Measurements from ENCODE around the gene SMYD3.

SMYD3 gene

GRCh38 chr1:245831518-245831917, 675.6 kb downstream of the SMYD3 start:
- POLR2A ChIA-PET, result no interaction called here
- H3K4me3 ChIP-seq (ENCODE audit: low read depth, low read length), result no peak overlapping the region
- no peaks in the 10 kb centered on the region for H3K4me1 ChIP-seq (ENCODE audit: control insufficient read depth, insufficient read depth, low read length)
- CTCF ChIA-PET, result no interaction called here
- H3K9me3 ChIP-seq (ENCODE audit: control insufficient read depth, insufficient read depth, low read depth, low read length), result no peaks in the 10 kb centered on the region
- H3K36me3 ChIP-seq (ENCODE audit: control insufficient read depth in 2 of 2, insufficient read depth in 1 of 2, low read length in 2 of 2), result no peaks in the 10 kb centered on the region
- TF ChIP-seq ZNF664 (tag by site-specific recombination; IDR thresholded peaks at IDR 0.05), result no peak
- TF ChIP-seq REPIN1 (tag by site-specific recombination; IDR thresholded peaks at IDR 0.05; ENCODE audit: low read depth), result no peak
- no peak for TF ChIP-seq ZNF843 (tag by site-specific recombination; IDR thresholded peaks at IDR 0.05)
- no peak for TF ChIP-seq ZNF677 (tag by site-specific recombination; IDR thresholded peaks at IDR 0.05)
- no peak for TF ChIP-seq ZNF335 (tag by site-specific recombination; conservative IDR thresholded peaks at IDR 0.05)
- no peak for TF ChIP-seq ZNF174 (tag by site-specific recombination; IDR thresholded peaks at IDR 0.05)
- no peak for TF ChIP-seq ZNF747 (tag by site-specific recombination; IDR thresholded peaks at IDR 0.05)
- no peak for TF ChIP-seq ZNF274 (IDR thresholded peaks at IDR 0.05; ENCODE audit: low read length)
- TF ChIP-seq ZNF274 (tag by site-specific recombination; IDR thresholded peaks at IDR 0.05; ENCODE audit: borderline replicate concordance), result no peak
- no peak for TF ChIP-seq ZNF639 (tag by site-specific recombination; IDR thresholded peaks at IDR 0.05)
- no peak for TF ChIP-seq ZBTB26 (tag by site-specific recombination; optimal IDR thresholded peaks at IDR 0.05)
- no peak for TF ChIP-seq ZNF19 (tag by site-specific recombination; IDR thresholded peaks at IDR 0.05; ENCODE audit: low read depth)
- no peak for TF ChIP-seq ZNF560 (tag by site-specific recombination; IDR thresholded peaks at IDR 0.05; ENCODE audit: borderline replicate concordance)
- no peak overlapping the region for H3K27ac ChIP-seq (ENCODE audit: extremely low read depth, low read depth, low read length)

GRCh38 chr1:245829826-245830225, 677.3 kb downstream of the SMYD3 start:
- Histone ChIP-seq H3K4me3 (ENCODE audit: low read depth, low read length) (no peak overlapping the region), H3K27ac (ENCODE audit: extremely low read depth, low read depth, low read length) (no peak overlapping the region), H3K36me3 (ENCODE audit: control insufficient read depth in 2 of 2, insufficient read depth in 1 of 2, low read length in 2 of 2) (no peaks in the 10 kb centered on the region), H3K9me3 (ENCODE audit: control insufficient read depth, insufficient read depth, low read depth, low read length) (no peaks in the 10 kb centered on the region), H3K4me1 (ENCODE audit: control insufficient read depth, insufficient read depth, low read length) (no peaks in the 10 kb centered on the region)
- TF ChIP-seq ZNF664 (tag by site-specific recombination; IDR thresholded peaks at IDR 0.05) (no peak), ZNF426 (tag by site-specific recombination; IDR thresholded peaks at IDR 0.05) (no peak), ZBTB20 (tag by site-specific recombination; IDR thresholded peaks at IDR 0.05) (no peak), ZEB2 (tag by site-specific recombination; IDR thresholded peaks at IDR 0.05) (no peak), ZNF660 (tag by site-specific recombination; IDR thresholded peaks at IDR 0.05) (no peak), ZNF561 (tag by site-specific recombination; IDR thresholded peaks at IDR 0.05; ENCODE audit: borderline replicate concordance) (no peak), KLF1 (tag by site-specific recombination; IDR thresholded peaks at IDR 0.05) (no peak)
- CTCF ChIA-PET, result no interaction called here
- POLR2A ChIA-PET, result no interaction called here

GRCh38 chr1:245829194-245829593, 677.9 kb downstream of the SMYD3 start:
- CTCF ChIA-PET, result no interaction called here
- POLR2A ChIA-PET, result interaction anchor here (0.5 kb wide), 1 partner anchor 433 kb away, joined by 3 read pairs; no protein-coding TSS in a partner anchor
- no peak for TF ChIP-seq ZNF610 (tag by site-specific recombination; IDR thresholded peaks at IDR 0.05; ENCODE audit: borderline replicate concordance)
- no peak for TF ChIP-seq SCRT1 (tag by site-specific recombination; IDR thresholded peaks at IDR 0.05; ENCODE audit: borderline replicate concordance)
- TF ChIP-seq ZNF664 (tag by site-specific recombination; IDR thresholded peaks at IDR 0.05), result no peak
- TF ChIP-seq ZNF48 (tag by site-specific recombination; IDR thresholded peaks at IDR 0.05), result no peak
- no peak for TF ChIP-seq ZNF24 (tag by site-specific recombination; IDR thresholded peaks at IDR 0.05)
- TF ChIP-seq ZNF626 (tag by site-specific recombination; IDR thresholded peaks at IDR 0.05), result no peak
- TF ChIP-seq ZBTB10 (tag by site-specific recombination; IDR thresholded peaks at IDR 0.05), result no peak
- no peak for TF ChIP-seq ZNF302 (tag by site-specific recombination; IDR thresholded peaks at IDR 0.05; ENCODE audit: low read depth)
- TF ChIP-seq ZNF214 (tag by site-specific recombination; IDR thresholded peaks at IDR 0.05; ENCODE audit: borderline replicate concordance), result no peak
- TF ChIP-seq ZNF558 (tag by site-specific recombination; IDR thresholded peaks at IDR 0.05), result no peak
- TF ChIP-seq ZNF521 (tag by site-specific recombination; IDR thresholded peaks at IDR 0.05), result no peak
- TF ChIP-seq ZNF324 (tag by site-specific recombination; IDR thresholded peaks at IDR 0.05), result no peak
- TF ChIP-seq ZNF157 (tag by site-specific recombination; IDR thresholded peaks at IDR 0.05), result no peak

More at GRCh38 chr1:245829194-245829593, 677.9 kb downstream of the SMYD3 start:
- no peak overlapping the region for H3K27ac ChIP-seq (ENCODE audit: extremely low read depth, low read depth, low read length)
- no peaks in the 10 kb centered on the region for H3K36me3 ChIP-seq (ENCODE audit: control insufficient read depth in 2 of 2, insufficient read depth in 1 of 2, low read length in 2 of 2)
- no peaks in the 10 kb centered on the region for H3K4me1 ChIP-seq (ENCODE audit: control insufficient read depth, insufficient read depth, low read length)
- no peak overlapping the region for H3K4me3 ChIP-seq (ENCODE audit: low read depth, low read length)
- H3K9me3 ChIP-seq (ENCODE audit: control insufficient read depth, insufficient read depth, low read depth, low read length), result no peaks in the 10 kb centered on the region
